HEK293T (cell line): Measurements from ENCODE around the gene RABL6.

ENCODE experiments used
- CTBP1 ChIP-seq: fragments of 450-650 bp; IDR thresholded peaks from 2 replicates; pipeline ENCODE4 v1.6.1; 2016; ENCODE audit warnings: borderline replicate concordance
- HDGF ChIP-seq: fragments of 450-650 bp; IDR thresholded peaks from 2 replicates; pipeline ENCODE4 v1.6.1; 2017; ENCODE audit warnings: antibody characterized with exemption, borderline replicate concordance
- ZNF384 ChIP-seq: fragments of 450-650 bp; IDR thresholded peaks from 2 replicates; pipeline ENCODE4 v1.6.1; 2016

- no peak for TF ChIP-seq HDGF
- no peak for TF ChIP-seq CTBP1
- TF ChIP-seq ZNF384, result no peak
Measured at GRCh38 chr9:136829981-136830885, 22.5 kb downstream of the RABL6 start.
